Right lung (tissue), 5 donors: ENCODE measurements around the gene CEP72. TPM values are rescaled to one million over a fixed set of nuclear protein-coding genes. Genes with fewer than 3 reads are reported as not detected.
"Not testable (repeated sequence)": the region's sequence is repeated elsewhere in the genome, so short reads cannot be mapped to it uniquely, and the experiment has no call there.

Experiments
- DNase-seq, 2 donors: peaks; one replicate each; pipeline ENCODE4 v3.0.0-alpha.2; 2013
- polyA plus RNA-seq, 5 donors: library from polyadenylated mRNA; unstranded; fragments of 120-200 nt; gene quantifications; one replicate each; pipeline versions ENCODE4 v1.2.1 to v1.2.3, GENCODE V29; 2013; ENCODE audit warnings: inconsistent platforms in 1 of 5, low replicate concordance in 1 of 5; ENCODE audit not compliant: insufficient read length in 5 of 5, insufficient read depth in 1 of 5

CEP72 gene
- polyA plus RNA-seq, 5 donors, result 7.6 to 12.2 (median 9.6) TPM

DNA sequence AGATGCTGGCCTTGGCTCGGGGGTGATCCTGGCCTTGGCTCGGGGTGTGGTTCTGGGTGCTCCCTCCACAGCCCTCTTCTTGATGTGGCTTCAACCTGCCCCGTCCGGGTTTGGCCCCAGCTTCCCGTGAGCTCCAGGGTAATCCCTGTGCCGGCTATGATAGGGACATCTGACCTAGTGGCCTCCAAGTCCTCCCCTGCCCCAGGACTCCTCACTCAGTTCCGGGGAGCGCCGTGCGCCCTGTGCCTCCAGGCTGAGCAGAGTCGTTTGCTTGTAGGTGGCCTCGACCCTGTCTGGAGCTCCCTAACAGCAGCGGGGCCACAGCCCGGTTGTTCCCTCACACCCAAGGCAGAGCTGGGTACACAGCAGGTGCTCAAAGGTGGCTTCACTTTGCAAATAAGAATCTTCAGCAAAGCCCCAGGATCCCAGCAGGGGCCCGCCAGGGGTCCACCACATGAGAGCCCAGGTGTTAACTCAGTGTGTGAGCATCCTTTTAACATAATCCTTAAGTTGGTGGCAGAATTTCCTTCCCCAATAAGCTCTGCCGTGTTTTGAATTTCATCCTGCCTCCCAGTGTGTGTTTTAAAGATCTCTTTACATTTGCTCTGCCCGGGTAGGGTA lies 32.3 kb upstream of the CEP72 start:
- no peak for DNase-seq

DNA sequence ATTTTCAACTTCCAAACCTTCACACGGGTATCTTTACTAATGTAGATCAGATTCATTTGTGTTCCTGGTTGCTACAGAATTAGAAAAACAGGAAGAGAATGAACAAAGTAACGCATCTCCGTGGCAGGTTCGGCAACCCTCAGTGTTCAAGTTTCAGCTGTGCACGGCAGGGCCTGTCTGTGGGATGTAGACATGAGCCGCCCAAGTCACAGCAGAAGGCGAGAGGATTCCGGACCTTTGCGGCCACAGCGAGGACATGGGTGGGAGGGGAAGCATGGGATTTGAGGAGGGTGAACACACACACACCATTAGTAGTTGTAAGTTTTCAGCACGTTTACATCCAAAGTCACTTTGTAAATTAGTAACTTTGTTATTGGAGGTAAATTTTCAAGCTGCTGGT lies 31.7 kb upstream of the CEP72 start:
- no peak for DNase-seq

- no peak for DNase-seq
These were observed 30.9 kb upstream of the CEP72 start for GRCh38 chr5:581266-581665.

DNA sequence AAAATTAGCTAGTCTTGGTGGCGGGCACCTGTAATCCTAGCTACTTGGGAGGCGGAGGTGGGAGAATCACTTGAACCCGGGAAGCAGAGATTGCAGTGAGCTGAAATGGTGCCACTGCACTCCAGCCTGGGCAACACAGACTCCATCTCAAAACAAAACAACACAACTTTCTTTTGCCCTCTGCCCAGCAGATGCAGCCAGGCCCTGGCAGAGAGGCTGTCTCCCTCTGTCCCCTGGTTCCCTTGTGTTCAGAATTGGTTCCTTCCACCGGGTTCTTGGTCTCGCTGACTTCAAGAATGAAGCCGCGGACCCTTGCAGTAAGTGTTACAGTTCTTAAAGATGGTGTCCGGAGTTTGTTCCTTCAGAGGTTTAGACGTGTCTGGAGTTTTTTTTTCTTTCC lies 30.2 kb upstream of the CEP72 start:
- DNase-seq, result no peak

DNA sequence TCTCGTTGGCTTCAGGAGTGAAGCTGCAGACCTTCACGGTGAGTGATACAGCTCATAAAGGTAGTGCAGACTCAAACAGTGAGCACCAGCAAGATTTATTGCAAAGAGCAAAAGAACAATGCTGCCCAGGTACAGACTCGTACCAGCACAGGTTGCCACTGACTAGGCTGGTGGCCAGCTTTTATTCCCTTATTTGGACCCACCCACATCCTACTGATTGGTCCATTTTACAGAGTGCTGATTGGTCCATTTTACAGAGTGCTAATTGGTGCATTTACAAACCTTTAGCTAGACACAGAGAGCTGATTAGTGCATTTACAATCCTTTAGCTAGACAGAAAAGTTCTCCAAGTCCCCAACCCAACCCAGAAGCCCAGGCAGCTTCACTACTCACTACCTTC lies 29.7 kb upstream of the CEP72 start:
- not testable (repeated sequence) for DNase-seq

DNA sequence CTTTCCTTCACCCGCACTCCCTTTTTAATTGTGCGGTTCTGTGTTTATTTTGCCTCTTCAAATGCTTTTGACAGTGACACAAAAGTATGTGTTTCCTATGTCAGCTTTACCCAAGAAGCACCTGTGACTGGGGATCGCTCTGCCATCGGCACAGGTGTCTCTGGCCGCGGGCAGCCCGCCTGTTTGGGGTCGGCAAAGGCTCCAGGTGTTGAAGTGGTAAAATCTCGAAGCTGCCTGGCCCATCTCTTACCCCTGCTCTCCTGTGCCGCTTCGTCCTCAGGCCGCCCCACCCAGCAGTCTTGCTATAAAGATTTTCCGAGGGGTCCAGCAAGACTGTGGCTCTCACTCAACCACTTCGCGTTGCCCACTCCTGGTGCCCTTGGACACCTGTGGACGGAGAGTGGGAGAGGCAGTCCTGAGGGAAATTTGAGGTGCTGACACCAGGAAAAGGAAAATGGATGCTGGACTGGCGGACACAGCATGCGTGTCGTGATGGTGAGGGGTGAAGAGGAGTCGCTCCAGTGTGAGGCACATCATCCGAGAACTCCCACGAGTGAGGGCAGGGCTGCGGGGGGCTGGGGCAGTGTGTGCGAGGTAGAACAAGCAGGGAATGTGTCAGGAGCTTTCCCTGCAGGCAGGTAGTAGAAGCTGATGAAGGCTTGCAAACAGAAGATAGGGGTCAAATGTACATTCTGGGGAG lies 29.1 kb upstream of the CEP72 start:
- no peak for DNase-seq

GRCh38 chr5:583645-584044 lies 28.5 kb upstream of the CEP72 start:
- DNase-seq, result no peak

GRCh38 chr5:584216-584615 lies 27.9 kb upstream of the CEP72 start:
- DNase-seq, result no peak

GRCh38 chr5:584846-585245 lies 27.3 kb upstream of the CEP72 start:
- DNase-seq, result no peak

- DNase-seq, result no peak
These were observed 26.6 kb upstream of the CEP72 start for GRCh38 chr5:585556-585955.

DNA sequence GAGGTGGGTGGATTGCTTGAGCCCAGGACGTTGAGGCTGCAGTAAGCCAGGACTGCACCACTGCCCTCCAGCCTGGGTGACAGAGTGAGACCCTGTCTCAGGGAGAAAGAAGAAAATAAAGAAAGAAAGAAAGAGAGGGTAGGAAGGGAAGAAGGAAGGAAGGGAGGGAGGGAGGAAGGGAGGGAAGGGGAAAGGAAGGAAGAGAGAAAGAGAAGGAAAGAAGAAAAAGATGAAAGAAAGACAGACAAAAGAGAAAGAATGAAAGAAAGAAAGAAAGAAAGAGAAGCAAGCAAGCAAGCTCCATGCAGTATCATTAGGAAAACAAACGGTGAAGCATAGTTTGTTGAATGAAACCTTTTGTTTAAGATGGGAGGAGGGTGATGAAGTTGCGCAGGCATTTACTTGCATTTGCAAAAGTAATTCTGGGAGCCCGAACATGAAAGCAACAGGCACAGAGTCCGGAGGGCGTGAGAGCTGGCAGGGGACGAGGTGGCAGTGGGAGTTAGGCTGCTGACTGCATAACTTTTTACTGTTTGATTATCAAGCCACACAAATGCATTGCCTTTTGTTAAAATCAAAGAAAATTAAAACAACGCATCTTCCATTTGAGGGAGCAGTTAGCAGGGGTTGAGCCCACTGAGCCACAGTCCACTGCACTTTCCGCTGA lies 26.0 kb upstream of the CEP72 start:
- DNase-seq, result no peak

GRCh38 chr5:586751-587285 lies 25.3 kb upstream of the CEP72 start:
- no peak for DNase-seq

GRCh38 chr5:587403-587802 lies 24.7 kb upstream of the CEP72 start:
- no peak for DNase-seq

GRCh38 chr5:588406-588995 lies 23.6 kb upstream of the CEP72 start:
- DNase-seq, result no peak

- no peak for DNase-seq
These were observed 23.0 kb upstream of the CEP72 start for GRCh38 chr5:589173-589572.

GRCh38 chr5:589588-589987 lies 22.6 kb upstream of the CEP72 start:
- DNase-seq, result no peak

GRCh38 chr5:590346-590745 lies 21.8 kb upstream of the CEP72 start:
- no peak for DNase-seq

DNA sequence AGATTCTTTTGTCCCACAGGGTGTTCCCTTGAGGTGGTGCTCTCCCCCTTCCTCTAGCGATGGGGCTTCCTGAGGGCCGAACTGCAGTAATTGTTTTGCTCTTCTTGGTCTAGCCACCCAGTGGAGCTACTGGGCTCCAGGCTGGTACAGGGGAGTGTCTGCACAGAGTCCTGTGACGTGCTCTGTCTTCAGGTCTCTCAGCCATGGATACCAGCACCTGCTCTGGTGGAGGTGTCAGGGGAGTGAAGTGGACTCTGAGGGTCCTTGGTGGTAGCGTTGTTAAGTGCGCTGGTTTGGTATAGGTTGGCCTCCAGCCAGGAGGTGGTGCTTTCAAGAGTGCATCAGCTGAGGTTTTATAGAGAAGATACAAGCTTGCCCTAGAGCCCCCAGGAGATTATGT lies 20.4 kb upstream of the CEP72 start:
- DNase-seq, result no peak

DNA sequence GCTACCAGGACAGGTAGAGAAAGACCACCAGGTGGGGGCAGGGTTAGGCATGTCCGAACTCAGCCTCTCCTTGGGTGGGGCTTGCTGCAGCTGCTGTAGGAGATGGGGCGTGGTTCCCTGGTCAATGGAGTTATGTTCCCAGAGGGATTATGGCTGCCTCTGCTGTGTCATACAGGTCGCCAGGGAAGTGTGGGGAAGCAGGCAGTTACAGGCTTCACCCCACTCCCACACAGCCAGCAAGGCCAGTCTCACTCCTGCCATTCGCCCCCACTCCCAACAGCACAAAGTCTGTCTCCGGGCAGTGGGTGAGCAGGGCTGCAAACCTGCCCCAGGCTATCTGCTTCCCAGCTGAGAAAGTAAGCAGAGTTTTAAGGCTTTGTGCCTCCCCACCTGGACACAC lies 20.0 kb upstream of the CEP72 start:
- no peak for DNase-seq

DNA sequence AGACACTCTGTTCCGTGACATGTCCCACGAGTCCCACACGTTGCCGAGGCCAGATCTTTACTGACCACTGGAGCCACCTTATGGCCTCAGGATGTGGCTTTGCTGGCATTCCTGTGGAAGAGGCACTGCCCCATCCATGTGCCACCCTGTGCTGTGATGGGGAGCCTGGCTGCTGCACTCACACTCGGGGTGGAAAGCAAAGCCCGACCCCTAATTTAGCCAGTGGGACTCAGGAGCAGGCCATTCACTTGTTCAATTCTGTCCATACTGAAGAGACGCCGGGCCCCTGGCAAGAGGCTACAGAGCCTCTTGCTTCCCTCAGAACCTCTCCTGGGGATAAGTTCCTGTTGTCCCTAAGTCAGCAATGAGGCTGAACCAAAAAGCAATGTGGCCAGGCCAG lies 18.6 kb upstream of the CEP72 start:
- DNase-seq, result no peak

DNA sequence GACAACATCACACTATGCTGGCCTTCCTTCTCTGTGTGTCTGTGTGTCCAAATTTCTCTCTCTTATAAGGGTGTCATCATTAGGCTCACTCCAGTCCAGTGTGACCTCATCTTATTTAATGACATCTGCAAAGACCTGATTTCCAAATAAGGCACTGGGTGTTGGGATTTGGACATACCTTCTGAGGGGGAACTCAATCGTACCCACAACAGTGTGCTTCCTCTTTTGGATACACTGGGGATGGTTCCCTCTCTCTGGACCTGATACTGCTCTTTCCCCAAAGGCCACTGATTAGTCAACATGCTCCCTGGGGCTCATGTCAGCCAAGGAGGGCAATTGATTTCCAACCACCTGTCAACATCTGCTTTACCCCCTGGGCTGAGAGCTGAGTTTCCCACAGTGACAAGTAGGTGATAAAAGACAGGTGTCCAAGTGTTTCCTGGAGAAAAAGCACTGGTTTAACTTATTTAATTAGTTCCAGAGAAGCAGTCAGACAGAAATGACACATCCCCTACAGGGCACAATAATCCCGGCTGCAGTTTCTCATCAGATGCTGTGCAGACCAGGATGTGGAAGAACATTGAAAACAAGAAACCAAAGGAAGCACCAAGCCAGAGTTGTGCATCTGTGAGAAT lies 17.8 kb upstream of the CEP72 start:
- DNase-seq, result no peak

DNA sequence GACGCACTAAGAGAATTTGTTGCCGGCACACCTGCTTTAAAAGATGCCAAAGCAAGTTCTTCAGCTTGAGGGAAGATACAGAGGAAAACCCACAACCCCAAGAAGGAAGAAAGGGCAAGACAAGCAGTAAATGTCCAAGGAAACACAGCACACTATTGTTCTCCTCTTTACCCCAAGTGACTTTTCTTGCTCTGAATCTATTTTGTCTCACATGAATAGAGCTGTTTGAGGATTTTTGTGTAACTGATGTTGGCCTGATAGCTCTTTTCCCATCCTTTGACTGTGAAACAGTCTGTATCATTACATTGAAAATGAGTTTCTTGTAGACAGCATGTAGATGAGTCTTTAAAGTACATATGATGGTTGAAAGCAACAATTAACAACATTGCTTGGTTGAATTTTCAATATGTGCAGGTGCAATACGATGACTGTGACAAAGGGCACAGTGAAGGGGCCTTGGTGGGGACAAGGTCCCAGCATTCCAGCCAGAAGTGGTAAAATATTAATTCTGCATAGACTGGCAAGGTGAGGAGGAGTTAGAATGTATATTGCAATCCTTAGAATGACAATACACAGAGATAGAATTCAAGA lies 16.8 kb upstream of the CEP72 start:
- DNase-seq, result no peak
